H1 (cell line): Measurements from ENCODE around the gene RENBP. TPM values are rescaled to one million over a fixed set of nuclear protein-coding genes. Genes with fewer than 3 reads are reported as not detected.

Experiments used
- BCL11A ChIP-seq, 2 experiments: IDR thresholded peaks; one replicate each; pipeline ENCODE4 v1.6.1; 2011; ENCODE audit warnings: low read depth in 2 of 2, low read length in 2 of 2, mild to moderate bottlenecking in 2 of 2
- CHD1 ChIP-seq: IDR thresholded peaks from 2 replicates; pipeline ENCODE4 v1.6.1; 2012; ENCODE audit warnings: low read depth, low read length, improper control_type of control experiment
- EP300 ChIP-seq, 2 experiments: IDR thresholded peaks; 1 replicate in 1 of 2; 2 replicates in 1 of 2; pipeline ENCODE4 v1.6.1; 2011 to 2012; ENCODE audit warnings: low read depth in 2 of 2, low read length in 2 of 2, mild to moderate bottlenecking in 2 of 2, borderline replicate concordance in 1 of 2, inconsistent platforms in 1 of 2, moderate library complexity in 1 of 2
- GTF2F1 ChIP-seq: IDR thresholded peaks from 2 replicates; pipeline ENCODE4 v1.6.1; 2012; ENCODE audit warnings: low read depth, low read length, improper control_type of control experiment, borderline replicate concordance
- KDM5A ChIP-seq: fragments of 200-600 bp; IDR thresholded peaks from 2 replicates; pipeline ENCODE4 v1.7.1; 2012; ENCODE audit warnings: mild to moderate bottlenecking, low read length, inconsistent platforms, mixed read lengths
- MAFK ChIP-seq: IDR thresholded peaks from 2 replicates; pipeline ENCODE4 v1.6.1; 2012; ENCODE audit warnings: low read depth, mild to moderate bottlenecking, improper control_type of control experiment, low read length
- RXRA ChIP-seq: IDR thresholded peaks from 2 replicates; pipeline ENCODE4 v1.6.1; 2011; ENCODE audit warnings: low read depth, mild to moderate bottlenecking, low read length, moderate library complexity; ENCODE audit not compliant: insufficient read depth
- polyA plus RNA-seq, 7 experiments: library from polyadenylated mRNA; depleted of rRNA in 3 of 7; stranded (reverse) in 5 of 7; unstranded in 2 of 7; fragments of >200 nt in 5 of 7; fragments of 200-250 nt in 2 of 7; gene quantifications; 1 replicate in 5 of 7; 2 replicates in 1 of 7; 4 replicates in 1 of 7; pipeline versions ENCODE4 v1.2.1 to v1.2.3, GENCODE V29; 2011 to 2013; ENCODE audit warnings: missing spikeins in 2 of 7, mixed read lengths in 2 of 7
- total RNA-seq: library from RNA; stranded (reverse); fragmentation: NEBNext Ultra II Directional; extraction: Animal tissue kit (Norgen Biotek cat#: 25700); gene quantifications from 2 replicates; pipeline ENCODE4 v1.2.1, GENCODE V29; 2021
- TF ChIP-seq, protein P1 (sequence below): IDR thresholded peaks from 2 replicates; pipeline ENCODE4 v1.6.1; 2011; ENCODE audit warnings: low read length, improper control_type of control experiment
- TF ChIP-seq, protein P2 (sequence below): IDR thresholded peaks from 2 replicates; pipeline ENCODE4 v1.6.1; 2012; ENCODE audit warnings: low read length, inconsistent platforms

The RENBP gene
- total and polyA plus RNA-seq, 2 of the 8 experiments (the other 6 are each of a cell fraction or from before 2014, with no cell fraction given), result 12.4 to 21.8 TPM

DNA sequence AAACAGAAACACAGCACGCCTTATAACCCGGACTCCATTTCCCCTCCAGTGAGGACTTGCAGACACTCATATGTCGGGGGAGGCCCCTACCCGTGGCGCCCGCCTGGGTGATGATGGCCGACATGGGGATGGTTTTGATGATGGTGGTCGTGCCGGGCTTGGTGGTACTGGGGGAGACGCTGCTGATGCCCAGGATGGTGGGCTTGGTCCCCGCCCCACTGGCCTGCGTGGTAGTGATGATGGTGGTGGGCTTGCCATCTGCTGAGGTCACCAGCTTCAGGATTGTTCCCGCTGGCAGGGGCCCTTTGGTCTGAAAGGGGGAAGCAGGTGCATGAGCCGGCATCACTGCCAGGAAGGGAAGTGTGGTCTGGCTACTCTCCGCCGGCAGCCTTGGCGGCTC, 12.8 kb upstream of the RENBP start (continued):
- TF ChIP-seq, protein P1, sequence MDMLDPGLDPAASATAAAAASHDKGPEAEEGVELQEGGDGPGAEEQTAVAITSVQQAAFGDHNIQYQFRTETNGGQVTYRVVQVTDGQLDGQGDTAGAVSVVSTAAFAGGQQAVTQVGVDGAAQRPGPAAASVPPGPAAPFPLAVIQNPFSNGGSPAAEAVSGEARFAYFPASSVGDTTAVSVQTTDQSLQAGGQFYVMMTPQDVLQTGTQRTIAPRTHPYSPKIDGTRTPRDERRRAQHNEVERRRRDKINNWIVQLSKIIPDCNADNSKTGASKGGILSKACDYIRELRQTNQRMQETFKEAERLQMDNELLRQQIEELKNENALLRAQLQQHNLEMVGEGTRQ, result no peak
- TF ChIP-seq, protein P2, sequence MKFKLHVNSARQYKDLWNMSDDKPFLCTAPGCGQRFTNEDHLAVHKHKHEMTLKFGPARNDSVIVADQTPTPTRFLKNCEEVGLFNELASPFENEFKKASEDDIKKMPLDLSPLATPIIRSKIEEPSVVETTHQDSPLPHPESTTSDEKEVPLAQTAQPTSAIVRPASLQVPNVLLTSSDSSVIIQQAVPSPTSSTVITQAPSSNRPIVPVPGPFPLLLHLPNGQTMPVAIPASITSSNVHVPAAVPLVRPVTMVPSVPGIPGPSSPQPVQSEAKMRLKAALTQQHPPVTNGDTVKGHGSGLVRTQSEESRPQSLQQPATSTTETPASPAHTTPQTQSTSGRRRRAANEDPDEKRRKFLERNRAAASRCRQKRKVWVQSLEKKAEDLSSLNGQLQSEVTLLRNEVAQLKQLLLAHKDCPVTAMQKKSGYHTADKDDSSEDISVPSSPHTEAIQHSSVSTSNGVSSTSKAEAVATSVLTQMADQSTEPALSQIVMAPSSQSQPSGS, result no peak
- no peak for TF ChIP-seq KDM5A
- no peak for TF ChIP-seq MAFK
- no peak for TF ChIP-seq EP300 (IDR thresholded peaks at IDR 0.05; ENCODE audit: borderline replicate concordance in 1 of 2, low read depth in 2 of 2, low read length in 2 of 2)
- no peak for TF ChIP-seq CHD1
- TF ChIP-seq RXRA, result no peak
- no peak for TF ChIP-seq BCL11A (IDR thresholded peaks at IDR 0.05; ENCODE audit: low read depth in 2 of 2, low read length in 2 of 2)
- TF ChIP-seq GTF2F1, result no peak
